ENCODE results near the gene RITA1. TPM values are rescaled to one million over a fixed set of nuclear protein-coding genes. Genes with fewer than 3 reads are reported as not detected.

RITA1 gene
- total and polyA plus RNA-seq, 2 donors (not counting 3 experiments of a cell fraction or from before 2014, with no cell fraction given), result 20.7 to 21.3 TPM

DNA sequence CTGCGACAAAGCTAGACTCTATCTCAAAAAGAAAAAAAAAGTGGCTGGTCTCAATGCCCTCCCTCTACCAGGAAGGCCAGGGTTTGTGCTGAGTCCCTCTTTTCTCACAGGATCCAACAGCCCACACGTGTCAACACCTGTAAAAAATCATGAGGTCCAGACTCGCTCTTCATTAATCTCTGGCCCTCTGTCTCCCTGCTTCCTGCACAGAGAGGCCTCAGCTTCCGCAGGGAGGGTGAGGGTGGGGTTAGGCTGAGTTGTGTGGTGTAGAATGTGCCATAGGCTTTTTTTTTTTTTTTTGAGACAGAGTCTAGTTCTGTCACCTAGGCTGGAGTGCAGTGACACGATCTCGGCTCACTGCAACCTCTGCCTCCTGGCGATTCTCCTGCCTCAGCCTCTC is 29.9 kb upstream of the RITA1 start:
- no peak overlapping the region for H3K4me3 ChIP-seq (replicated peaks in 1 of 3; ENCODE audit: insufficient read depth in 1 of 3, low read depth in 1 of 3, low read length in 3 of 3)
- FAIRE-seq, result no peak
- peaks cover 7 to 21% of the 10 kb centered on the region in 2 experiments for H3K36me3 ChIP-seq (ENCODE audit: control insufficient read depth in 2 of 2, extremely low read depth in 1 of 2, insufficient read depth in 2 of 2, low read length in 2 of 2)
- H2AFZ ChIP-seq (ENCODE audit: low read depth, low read length), result no peak overlapping the region
- H3K9ac ChIP-seq (replicated peaks; ENCODE audit: extremely low read depth, insufficient read depth, low read length), result no peak overlapping the region
- ChIA-PET POLR2A (no interaction called here), CTCF (interaction anchor here (0.7 to 5.9 kb wide), 4 partner anchors 9 to 1164 kb away, joined by 3 to 114 read pairs (median 19); no protein-coding TSS in a partner anchor)
- no peaks in the 10 kb centered on the region for H3K4me1 ChIP-seq (ENCODE audit: control insufficient read depth, extremely low read depth, insufficient read depth, low read length)
- peaks cover 18 to 20% of the 10 kb centered on the region in 2 experiments for H3K27me3 ChIP-seq (ENCODE audit: control insufficient read depth in 2 of 2, insufficient read depth in 2 of 2, low read length in 2 of 2)
- no peaks in the 10 kb centered on the region for H4K20me1 ChIP-seq (replicated peaks; ENCODE audit: control insufficient read depth, extremely low read depth, insufficient read depth, low read length)
- no TSS peak for BruUV-seq (replicated peaks)
- no peak for DNase-seq (ENCODE audit: low read depth, low spot score)
- H3K9me3 ChIP-seq (replicated peaks; ENCODE audit: control insufficient read depth, insufficient read depth, low read length), result no peaks in the 10 kb centered on the region
- intact Hi-C loops (cut with micrococcal nuclease) (no loop called here), dilution Hi-C loops (cut with MboI; ENCODE audit: extremely low pct_ligation_motif_present, low sequenced_read_pairs) (no loop called here)
- no peak overlapping the region for H3K4me2 ChIP-seq (ENCODE audit: insufficient read depth, low read length)
- H3K27ac ChIP-seq (ENCODE audit: insufficient read depth, low read depth, low read length), result no peak overlapping the region
- no peaks in the 10 kb centered on the region for H3K79me2 ChIP-seq (ENCODE audit: control insufficient read depth, insufficient read depth, low read length)
- no peaks in the 10 kb centered on the region for H3K9me1 ChIP-seq (replicated peaks; ENCODE audit: control insufficient read depth, extremely low read depth, insufficient read depth, low read length)
- TF ChIP-seq, protein P1, sequence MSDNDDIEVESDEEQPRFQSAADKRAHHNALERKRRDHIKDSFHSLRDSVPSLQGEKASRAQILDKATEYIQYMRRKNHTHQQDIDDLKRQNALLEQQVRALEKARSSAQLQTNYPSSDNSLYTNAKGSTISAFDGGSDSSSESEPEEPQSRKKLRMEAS (IDR thresholded peaks at IDR 0.05; ENCODE audit: insufficient read depth, insufficient read length), result no peak

DNA sequence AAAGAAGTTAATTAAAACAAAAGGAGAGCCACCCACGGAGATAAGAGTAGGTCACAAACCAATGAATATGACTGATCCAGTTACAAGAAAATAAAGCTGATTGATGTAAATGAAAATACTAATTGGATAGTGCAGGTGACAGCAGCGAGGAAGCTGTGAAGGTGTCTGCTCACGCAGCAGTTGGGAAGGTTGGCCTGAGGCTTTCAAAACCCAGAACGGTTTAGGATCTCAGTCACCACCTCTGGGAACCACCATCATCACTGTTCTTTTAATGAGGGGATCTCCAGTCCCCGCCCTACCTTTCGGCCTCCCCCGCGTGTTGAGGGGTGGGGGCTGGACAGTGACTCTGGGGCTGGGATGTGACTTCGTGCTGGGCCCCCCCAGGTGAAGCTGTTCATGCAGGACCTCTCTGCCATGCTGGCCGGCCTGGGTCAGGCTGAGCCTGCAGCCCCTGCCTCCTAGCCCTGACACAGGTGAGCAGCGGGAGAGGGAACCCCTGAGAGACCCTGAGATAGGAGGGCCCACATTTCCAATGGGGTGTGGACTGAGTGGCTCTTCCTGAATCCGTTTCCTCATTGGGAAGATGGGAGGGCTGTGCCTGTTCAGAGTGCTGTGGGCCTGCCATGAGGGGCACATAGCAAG is 28.2 kb upstream of the RITA1 start:
- H3K9ac ChIP-seq (replicated peaks; ENCODE audit: extremely low read depth, insufficient read depth, low read length), result no peak overlapping the region
- H3K79me2 ChIP-seq (ENCODE audit: control insufficient read depth, insufficient read depth, low read length), result no peaks in the 10 kb centered on the region
- POLR2A ChIA-PET, result interaction anchor here (0.6 kb wide), 1 partner anchor 153 kb away, joined by 3 read pairs; no protein-coding TSS in a partner anchor
- no peak overlapping the region for H3K27ac ChIP-seq (ENCODE audit: insufficient read depth, low read depth, low read length)
- H4K20me1 ChIP-seq (replicated peaks; ENCODE audit: control insufficient read depth, extremely low read depth, insufficient read depth, low read length), result no peaks in the 10 kb centered on the region
- peaks cover 8 to 13% of the 10 kb centered on the region in 2 experiments for H3K27me3 ChIP-seq (ENCODE audit: control insufficient read depth in 2 of 2, insufficient read depth in 2 of 2, low read length in 2 of 2)
- CTCF ChIA-PET, result interaction anchor here (2.1 kb wide), 1 partner anchor 164 kb away, joined by 6 read pairs; no protein-coding TSS in a partner anchor
- intact Hi-C loops (cut with micrococcal nuclease) (no loop called here), dilution Hi-C loops (cut with MboI; ENCODE audit: extremely low pct_ligation_motif_present, low sequenced_read_pairs) (no loop called here)
- TF ChIP-seq POLR2AphosphoS5 (IDR thresholded peaks at IDR 0.05; ENCODE audit: insufficient read depth, low read depth, low read length) (no peak), FOS (IDR thresholded peaks at IDR 0.05; ENCODE audit: borderline replicate concordance, insufficient read depth, low read length) (no peak), JUN (IDR thresholded peaks at IDR 0.05; ENCODE audit: borderline replicate concordance, insufficient read depth, insufficient read length, low read depth) (no peak)
- TF ChIP-seq, protein P1 (IDR thresholded peaks at IDR 0.05; ENCODE audit: insufficient read depth, insufficient read length), result no peak
- H2AFZ ChIP-seq (ENCODE audit: low read depth, low read length), result no peak overlapping the region
- no peaks in the 10 kb centered on the region for H3K4me1 ChIP-seq (ENCODE audit: control insufficient read depth, extremely low read depth, insufficient read depth, low read length)
- no TSS peak for BruUV-seq (replicated peaks)
- H3K4me3 ChIP-seq (replicated peaks in 1 of 3; ENCODE audit: insufficient read depth in 1 of 3, low read depth in 1 of 3, low read length in 3 of 3), result no peak overlapping the region
- no peaks in the 10 kb centered on the region for H3K9me3 ChIP-seq (replicated peaks; ENCODE audit: control insufficient read depth, insufficient read depth, low read length)
- H3K4me2 ChIP-seq (ENCODE audit: insufficient read depth, low read length), result no peak overlapping the region
- no peak for FAIRE-seq
- no peaks in the 10 kb centered on the region for H3K9me1 ChIP-seq (replicated peaks; ENCODE audit: control insufficient read depth, extremely low read depth, insufficient read depth, low read length)
- no peak for DNase-seq (ENCODE audit: low read depth, low spot score)
- peaks cover 7 to 29% of the 10 kb centered on the region in 2 experiments for H3K36me3 ChIP-seq (ENCODE audit: control insufficient read depth in 2 of 2, extremely low read depth in 1 of 2, insufficient read depth in 2 of 2, low read length in 2 of 2)
